ENCODE results near the gene DNAJC5. TPM values are rescaled to one million over a fixed set of nuclear protein-coding genes. Genes with fewer than 3 reads are reported as not detected.

Gene DNAJC5
- total and polyA plus RNA-seq, 2 donors (not counting 1 experiment from before 2014, with no cell fraction given), result 12.2 to 33.3 TPM

- intact Hi-C loops (cut with micrococcal nuclease), result loop anchor here (5.0 kb wide), 1 partner anchor 99 kb away; the partner anchor contains the start of genes LKAAEAR1 and OPRL1
- H3K4me3 ChIP-seq (ENCODE audit: control extremely low read depth in 1 of 5, extremely low read depth in 1 of 5, insufficient read depth in 1 of 5, low read depth in 2 of 5, low read length in 4 of 5), result no peak overlapping the region
- no peaks in the 10 kb centered on the region for H3K27me3 ChIP-seq (replicated peaks in 1 of 4; ENCODE audit: control extremely low read depth in 1 of 4, control insufficient read depth in 3 of 4, insufficient read depth in 4 of 4, low read length in 3 of 4)
- no peak overlapping the region for H3K9ac ChIP-seq (ENCODE audit: low read length)
- peaks cover 53% of the 10 kb centered on the region for H4K20me1 ChIP-seq (ENCODE audit: control insufficient read depth, insufficient read depth, low read length, poor library complexity, severe bottlenecking)
- no peaks in the 10 kb centered on the region for H3K9me3 Mint-ChIP-seq (ENCODE audit: insufficient read depth)
- WGBS (ENCODE audit: insufficient coverage), result 97% methylated on average over 14 of the region's 14 CpGs
- peak overlapping the region; percentile 67 for H3K4me3 Mint-ChIP-seq
- H3K79me2 ChIP-seq (ENCODE audit: control insufficient read depth, insufficient read depth, low read length), result peaks cover 39% of the 10 kb centered on the region
- no peak for ATAC-seq (ENCODE audit: low read depth)
- no peaks in the 10 kb centered on the region for H3K9me3 ChIP-seq (ENCODE audit: control extremely low read depth in 1 of 3, control insufficient read depth in 2 of 3, insufficient read depth in 1 of 3, low read length in 2 of 3)
- peak; percentile 7 for DNase-seq
- H3K4me1 Mint-ChIP-seq, result peaks cover 43% of the 10 kb centered on the region
- no peak overlapping the region for H3K27ac ChIP-seq (ENCODE audit: low read length in 2 of 2)
- TF ChIP-seq EZH2 (IDR thresholded peaks at IDR 0.05; ENCODE audit: borderline replicate concordance, insufficient read depth, low read depth, low read length, poor library complexity, severe bottlenecking), result no peak
- TF ChIP-seq CTCF (IDR thresholded peaks at IDR 0.05), result no peak
- ChIA-PET POLR2A (no interaction called here), CTCF (interaction anchor here (0.6 to 2.5 kb wide), 3 partner anchors 9 to 198 kb away, joined by 3 to 14 read pairs (median 4); no protein-coding TSS in a partner anchor)
- no peak overlapping the region for H3K4me2 ChIP-seq (replicated peaks; ENCODE audit: low read depth, low read length, poor library complexity, severe bottlenecking)
- no peak overlapping the region for H2AFZ ChIP-seq (ENCODE audit: insufficient read depth, low read depth, low read length, poor library complexity, severe bottlenecking)
- H3K36me3 ChIP-seq (replicated peaks in 1 of 2; ENCODE audit: control extremely low read depth in 1 of 2, control insufficient read depth in 1 of 2, extremely low read depth in 1 of 2, insufficient read depth in 2 of 2, low read length in 1 of 2), result peaks cover 0 to 42% of the 10 kb centered on the region in 2 experiments
- peaks cover 26 to 38% of the 10 kb centered on the region in 2 donors for H3K4me1 ChIP-seq (ENCODE audit: control insufficient read depth in 2 of 2, insufficient read depth in 2 of 2, low read length in 2 of 2)
- H3K27me3 Mint-ChIP-seq, result no peaks in the 10 kb centered on the region
- H3K27ac Mint-ChIP-seq, result peak overlapping the region; percentile 67
Measured at GRCh38 chr20:63982937-63983336, 88.0 kb downstream of the DNAJC5 start.

Small RNAs within 50 kb of the gene (small RNA-seq; reads per million reads assigned to genes)
- gene MIR647 (ENCODE audit: insufficient read length, low read depth, low replicate concordance) (not detected), gene MIR941-2 (ENCODE audit: insufficient read length, low read depth, low replicate concordance) (not detected), gene MIR941-4 (ENCODE audit: insufficient read length, low read depth, low replicate concordance) (not detected), gene MIR941-5 (ENCODE audit: insufficient read length, low read depth, low replicate concordance) (not detected), gene RNU1-134P (ENCODE audit: insufficient read length, low read depth, low replicate concordance) (28.5 reads per million, percentile 91 among the genes with 10 or more reads in this experiment)

Other genes with a start within 250 kb of the DNAJC5 start
- gene STMN3, start 241.7 kb upstream of the DNAJC5 start, total RNA-seq, result 32.2 and 35.0 TPM in 2 replicates
- gene STMN3, start 241.7 kb upstream of the DNAJC5 start, polyA plus RNA-seq, result 56.4 and 59.4 TPM in 2 replicates
- gene RTEL1, start 236.8 kb upstream of the DNAJC5 start, total RNA-seq, result 32.6 and 35.3 TPM in 2 replicates
- gene RTEL1, start 236.8 kb upstream of the DNAJC5 start, polyA plus RNA-seq, result 15.1 and 21.2 TPM in 2 replicates
- not detected in 2 replicates for gene TNFRSF6B, start 198.5 kb upstream of the DNAJC5 start, total RNA-seq
- gene TNFRSF6B, start 198.5 kb upstream of the DNAJC5 start, polyA plus RNA-seq, result 6.7 and 7.8 TPM in 2 replicates
- 73.3 and 75.5 TPM in 2 replicates for gene ARFRP1, start 187.2 kb upstream of the DNAJC5 start, total RNA-seq
- 41.0 and 42.1 TPM in 2 replicates for gene ARFRP1, start 187.2 kb upstream of the DNAJC5 start, polyA plus RNA-seq
- 46.1 and 47.5 TPM in 2 replicates for gene ZGPAT, start 187.1 kb upstream of the DNAJC5 start, total RNA-seq
- gene ZGPAT, start 187.1 kb upstream of the DNAJC5 start, polyA plus RNA-seq, result 62.1 and 71.7 TPM in 2 replicates
- gene LIME1, start 158.5 kb upstream of the DNAJC5 start, total RNA-seq, result 14.5 and 14.8 TPM in 2 replicates
- gene LIME1, start 158.5 kb upstream of the DNAJC5 start, polyA plus RNA-seq, result 63.0 and 95.2 TPM in 2 replicates
- 49.4 and 50.8 TPM in 2 replicates for gene SLC2A4RG, start 155.3 kb upstream of the DNAJC5 start, total RNA-seq
- gene SLC2A4RG, start 155.3 kb upstream of the DNAJC5 start, polyA plus RNA-seq, result 28.5 and 39.7 TPM in 2 replicates
- 0.64 and 1.6 TPM in 2 replicates for gene ZBTB46, start 63.9 kb upstream of the DNAJC5 start, total RNA-seq
- 0.16 and 0.30 TPM in 2 replicates for gene ZBTB46, start 63.9 kb upstream of the DNAJC5 start, polyA plus RNA-seq
- gene ABHD16B, start 33.6 kb upstream of the DNAJC5 start, total RNA-seq, result not detected in 2 replicates
- gene ABHD16B, start 33.6 kb upstream of the DNAJC5 start, polyA plus RNA-seq, result not detected in 2 replicates
- gene TPD52L2, start 29.9 kb upstream of the DNAJC5 start, total RNA-seq, result 41.1 and 41.3 TPM in 2 replicates
- gene TPD52L2, start 29.9 kb upstream of the DNAJC5 start, polyA plus RNA-seq, result 39.9 and 45.6 TPM in 2 replicates
- gene UCKL1, start 61.3 kb downstream of the DNAJC5 start, total RNA-seq, result 104 and 106 TPM in 2 replicates
- 184 and 199 TPM in 2 replicates for gene UCKL1, start 61.3 kb downstream of the DNAJC5 start, polyA plus RNA-seq
- 10.4 and 10.5 TPM in 2 replicates for gene ZNF512B, start 74.8 kb downstream of the DNAJC5 start, total RNA-seq
- 5.5 and 8.8 TPM in 2 replicates for gene ZNF512B, start 74.8 kb downstream of the DNAJC5 start, polyA plus RNA-seq
- gene SAMD10, start 84.5 kb downstream of the DNAJC5 start, total RNA-seq, result 9.8 and 12.7 TPM in 2 replicates
- gene SAMD10, start 84.5 kb downstream of the DNAJC5 start, polyA plus RNA-seq, result 27.4 and 34.2 TPM in 2 replicates
- 79.7 and 82.9 TPM in 2 replicates for gene PRPF6, start 86.0 kb downstream of the DNAJC5 start, total RNA-seq
- 31.7 and 32.1 TPM in 2 replicates for gene PRPF6, start 86.0 kb downstream of the DNAJC5 start, polyA plus RNA-seq
- 2.5 TPM in 2 replicates for gene C20orf204, start 141.1 kb downstream of the DNAJC5 start, total RNA-seq
- gene C20orf204, start 141.1 kb downstream of the DNAJC5 start, polyA plus RNA-seq, result 0.24 and 0.39 TPM in 2 replicates
- gene SOX18, start 154.5 kb downstream of the DNAJC5 start, total RNA-seq, result not detected in 2 replicates
- gene SOX18, start 154.5 kb downstream of the DNAJC5 start, polyA plus RNA-seq, result not detected in 2 replicates
- 49.3 and 58.1 TPM in 2 replicates for gene TCEA2, start 168.1 kb downstream of the DNAJC5 start, total RNA-seq
- gene TCEA2, start 168.1 kb downstream of the DNAJC5 start, polyA plus RNA-seq, result 56.9 and 63.9 TPM in 2 replicates
- gene RGS19, start 184.4 kb downstream of the DNAJC5 start, total RNA-seq, result 69.4 TPM in 2 replicates
- gene RGS19, start 184.4 kb downstream of the DNAJC5 start, polyA plus RNA-seq, result 160 and 203 TPM in 2 replicates
- 6.2 and 7.3 TPM in 2 replicates for gene OPRL1, start 185.0 kb downstream of the DNAJC5 start, total RNA-seq
- 3.1 and 3.5 TPM in 2 replicates for gene OPRL1, start 185.0 kb downstream of the DNAJC5 start, polyA plus RNA-seq
- gene LKAAEAR1, start 189.3 kb downstream of the DNAJC5 start, total RNA-seq, result 1.8 and 1.9 TPM in 2 replicates
- 0.87 TPM in 1 of 2 replicates, not detected in the other for gene LKAAEAR1, start 189.3 kb downstream of the DNAJC5 start, polyA plus RNA-seq
- gene NPBWR2, start 212.4 kb downstream of the DNAJC5 start, total RNA-seq, result 0.22 TPM in 1 of 2 replicates, not detected in the other
- 0.21 and 0.22 TPM in 2 replicates for gene NPBWR2, start 212.4 kb downstream of the DNAJC5 start, polyA plus RNA-seq

Data from B cell (primary cell).